HEK293T (cell line): ENCODE measurements around the gene MADD.

Experiments
- BHLHE40 ChIP-seq: fragments of 450-650 bp; IDR thresholded peaks from 2 replicates; pipeline ENCODE4 v1.6.1; 2016; ENCODE audit warnings: mild to moderate bottlenecking, moderate library complexity, borderline replicate concordance
- CTBP1 ChIP-seq: fragments of 450-650 bp; IDR thresholded peaks from 2 replicates; pipeline ENCODE4 v1.6.1; 2016; ENCODE audit warnings: borderline replicate concordance
- FOXA1 ChIP-seq: fragments of 450-650 bp; IDR thresholded peaks from 2 replicates; pipeline ENCODE4 v1.6.1; 2016; ENCODE audit warnings: mild to moderate bottlenecking
- FOXM1 ChIP-seq: fragments of 450-650 bp; IDR thresholded peaks from 2 replicates; pipeline ENCODE4 v1.6.1; 2017; ENCODE audit warnings: mild to moderate bottlenecking, borderline replicate concordance
- HDGF ChIP-seq: fragments of 450-650 bp; IDR thresholded peaks from 2 replicates; pipeline ENCODE4 v1.6.1; 2017; ENCODE audit warnings: antibody characterized with exemption, borderline replicate concordance
- L3MBTL2 ChIP-seq: fragments of 450-650 bp; conservative IDR thresholded peaks from 2 replicates; pipeline ENCODE4 v1.6.1; 2016; ENCODE audit warnings: mild to moderate bottlenecking
- LEF1 ChIP-seq: fragments of 450-650 bp; IDR thresholded peaks from 2 replicates; pipeline ENCODE4 v1.6.1; 2017; ENCODE audit warnings: mild to moderate bottlenecking, borderline replicate concordance
- NFRKB ChIP-seq: fragments of 450-650 bp; IDR thresholded peaks from 2 replicates; pipeline ENCODE4 v1.6.1; 2016; ENCODE audit warnings: mild to moderate bottlenecking, moderate library complexity
- SP1 ChIP-seq: fragments of 450-650 bp; IDR thresholded peaks from 2 replicates; pipeline ENCODE4 v1.6.1; 2017
- SUZ12 ChIP-seq: fragments of 450-650 bp; IDR thresholded peaks from 2 replicates; pipeline ENCODE4 v1.6.1; 2016; ENCODE audit warnings: mild to moderate bottlenecking

DNA sequence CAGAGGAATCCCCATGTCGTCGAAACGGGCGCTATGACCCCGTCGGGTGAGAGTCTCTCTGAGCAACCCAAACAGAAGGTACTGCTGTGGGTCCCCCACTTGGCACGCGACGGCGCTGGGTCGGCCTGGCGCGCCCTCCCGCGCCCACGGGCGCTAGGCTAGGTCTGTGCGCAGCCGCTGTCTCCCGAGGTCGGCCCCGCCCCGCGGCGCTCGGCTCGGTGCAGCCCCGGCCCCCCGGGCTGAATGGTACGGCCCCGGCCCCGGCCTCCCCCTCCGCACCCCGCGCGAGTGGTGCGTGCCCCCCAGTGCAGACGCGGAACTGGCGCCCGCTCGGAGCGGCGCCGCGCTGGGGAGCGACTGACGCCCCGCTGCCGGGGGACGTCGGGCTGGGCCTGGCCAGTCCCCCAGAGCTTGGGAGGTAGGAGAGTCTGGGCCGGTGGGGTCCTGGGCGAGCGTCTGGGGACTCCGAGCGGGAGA lies at the start of gene MADD:
- no peak for TF ChIP-seq HDGF
- TF ChIP-seq BHLHE40 = no peak
- TF ChIP-seq SP1 = no peak
- no peak for TF ChIP-seq SUZ12
- no peak for TF ChIP-seq CTBP1
- TF ChIP-seq FOXA1 = no peak
- TF ChIP-seq LEF1 = no peak
- TF ChIP-seq NFRKB = no peak
- TF ChIP-seq L3MBTL2 = no peak
- no peak for TF ChIP-seq FOXM1
